ENCODE results near the gene KIF3A.

GRCh38 chr5:132714456-132715307 is 22.7 kb downstream of the KIF3A start:
- TF ChIP-seq, protein P1, sequence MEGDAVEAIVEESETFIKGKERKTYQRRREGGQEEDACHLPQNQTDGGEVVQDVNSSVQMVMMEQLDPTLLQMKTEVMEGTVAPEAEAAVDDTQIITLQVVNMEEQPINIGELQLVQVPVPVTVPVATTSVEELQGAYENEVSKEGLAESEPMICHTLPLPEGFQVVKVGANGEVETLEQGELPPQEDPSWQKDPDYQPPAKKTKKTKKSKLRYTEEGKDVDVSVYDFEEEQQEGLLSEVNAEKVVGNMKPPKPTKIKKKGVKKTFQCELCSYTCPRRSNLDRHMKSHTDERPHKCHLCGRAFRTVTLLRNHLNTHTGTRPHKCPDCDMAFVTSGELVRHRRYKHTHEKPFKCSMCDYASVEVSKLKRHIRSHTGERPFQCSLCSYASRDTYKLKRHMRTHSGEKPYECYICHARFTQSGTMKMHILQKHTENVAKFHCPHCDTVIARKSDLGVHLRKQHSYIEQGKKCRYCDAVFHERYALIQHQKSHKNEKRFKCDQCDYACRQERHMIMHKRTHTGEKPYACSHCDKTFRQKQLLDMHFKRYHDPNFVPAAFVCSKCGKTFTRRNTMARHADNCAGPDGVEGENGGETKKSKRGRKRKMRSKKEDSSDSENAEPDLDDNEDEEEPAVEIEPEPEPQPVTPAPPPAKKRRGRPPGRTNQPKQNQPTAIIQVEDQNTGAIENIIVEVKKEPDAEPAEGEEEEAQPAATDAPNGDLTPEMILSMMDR (IDR thresholded peaks at IDR 0.05): peak; percentile 14 to 24
- no peak for TF ChIP-seq EP300 (IDR thresholded peaks at IDR 0.05)
- no peak for TF ChIP-seq POLR2A (IDR thresholded peaks at IDR 0.05)
